GM12878 (cell line): Measurements from ENCODE around the gene TCIRG1. TPM values are rescaled to one million over a fixed set of nuclear protein-coding genes. Genes with fewer than 3 reads are reported as not detected.

Source experiments
- ATAC-seq: fragments of 200-7000 bp; cut with Tn5 transposase; 3 replicates; pipeline ENCODE4 v1.9.1; 2020; ENCODE audit warnings: mild to moderate bottlenecking, moderate library complexity
- BruUV-seq: library from RNA; stranded (reverse); fragments of 400-500 nt; replicated peaks from 2 replicates; lab custom pipeline; 2021; lab: Mats Ljungman, UMichigan
- CTCF ChIA-PET: fragments of 300-600 bp; sonication (Branson Sonifier 250); formaldehyde crosslinking; extraction: SDS; loops from one replicate; lab custom pipeline; 2021; ENCODE audit warnings: inconsistent platforms; lab: Yijun Ruan, JAX
- POLR2A ChIA-PET: fragments of 350-600 bp; formaldehyde crosslinking; extraction: SDS; loops from one replicate; lab custom pipeline; 2021; ENCODE audit warnings: inconsistent platforms; lab: Charles Lee
- RAD21 ChIA-PET: fragments of 300-600 bp; sonication (Branson Sonifier 250); formaldehyde crosslinking; loops from one replicate; lab custom pipeline; 2023; ENCODE audit warnings: antibody characterized with exemption; ENCODE audit not compliant: unreplicated experiment; lab: Charles Lee
- SMC1A ChIA-PET: fragments of 300-600 bp; sonication (Branson Sonifier 250); formaldehyde crosslinking; loops from one replicate; lab custom pipeline; 2023; ENCODE audit not compliant: unreplicated experiment, uncharacterized antibody; lab: Charles Lee
- DNase-seq: peaks from one replicate; pipeline ENCODE4 v3.0.0-alpha.2; 2011; ENCODE audit warnings: low read depth, low spot score
- FAIRE-seq: peaks from 3 replicates; lab custom pipeline; 2011; peaks lifted over from hg19 to GRCh38; lab: Jason Lieb, UNC
- H2AFZ ChIP-seq: 2 replicates; pipeline ENCODE4 v1.6.0; 2011; ENCODE audit warnings: low read depth, low read length, control low read depth; ENCODE audit not compliant: control insufficient read depth
- H3K27ac ChIP-seq: 2 replicates; pipeline ENCODE4 v1.5.1; 2011; ENCODE audit warnings: control low read depth; ENCODE audit not compliant: control insufficient read depth, insufficient read depth
- H3K27me3 ChIP-seq, 2 experiments: replicated peaks in 1 of 2; 2 replicates each; pipeline versions ENCODE4 v1.6.0 to v1.6.1; 2011; ENCODE audit warnings: low read length in 1 of 2; ENCODE audit not compliant: control insufficient read depth in 2 of 2, insufficient read depth in 2 of 2
- H3K36me3 ChIP-seq, 2 experiments: 2 replicates each; pipeline ENCODE4 v1.5.1; 2011; ENCODE audit warnings: low read length in 1 of 2; ENCODE audit not compliant: control insufficient read depth in 2 of 2, insufficient read depth in 2 of 2
- H3K4me1 ChIP-seq: 2 replicates; pipeline ENCODE4 v1.6.1; 2011; ENCODE audit warnings: mild to moderate bottlenecking, low read length, moderate library complexity, mixed read lengths; ENCODE audit not compliant: control insufficient read depth, insufficient read depth
- H3K4me2 ChIP-seq: 2 replicates; pipeline ENCODE4 v1.6.0; 2011; ENCODE audit warnings: control low read depth; ENCODE audit not compliant: control insufficient read depth, insufficient read depth
- H3K4me3 ChIP-seq: fragments of 200-600 bp; sonication (generic); 2 replicates; pipeline ENCODE4 v1.5.1; 2016
- H3K79me2 ChIP-seq: 2 replicates; pipeline ENCODE4 v1.6.0; 2011; ENCODE audit warnings: low read length; ENCODE audit not compliant: control insufficient read depth, insufficient read depth
- H3K9ac ChIP-seq: 2 replicates; pipeline ENCODE4 v1.8.0; 2011; ENCODE audit warnings: low read length, control low read depth, mixed read lengths; ENCODE audit not compliant: control insufficient read depth, insufficient read depth
- H3K9me3 ChIP-seq: replicated peaks from 3 replicates; pipeline ENCODE4 v1.5.1; 2011; ENCODE audit warnings: mild to moderate bottlenecking, low read length; ENCODE audit not compliant: control insufficient read depth, insufficient read depth
- H4K20me1 ChIP-seq: 2 replicates; pipeline ENCODE4 v1.6.0; 2011; ENCODE audit not compliant: control insufficient read depth, insufficient read depth
- CBFB ChIP-seq: IDR thresholded peaks from 2 replicates; pipeline ENCODE4 v1.6.1; 2016; ENCODE audit warnings: antibody characterized with exemption, low read depth
- DPF2 ChIP-seq: fragments of 450-650 bp; IDR thresholded peaks from 2 replicates; pipeline ENCODE4 v1.6.1; 2017; ENCODE audit warnings: mild to moderate bottlenecking
- GATAD2B ChIP-seq: fragments of 450-650 bp; conservative IDR thresholded peaks from 2 replicates; pipeline ENCODE4 v1.6.1; 2017; ENCODE audit warnings: low read depth, mild to moderate bottlenecking, moderate library complexity
- IKZF1 ChIP-seq: fragments of 450-650 bp; conservative IDR thresholded peaks from 2 replicates; pipeline ENCODE4 v1.6.1; 2017; ENCODE audit warnings: antibody characterized with exemption, mild to moderate bottlenecking
- IKZF2 ChIP-seq, 2 experiments: fragments of 450-650 bp; IDR thresholded peaks; 2 replicates each; pipeline ENCODE4 v1.6.1; 2017; ENCODE audit warnings: mild to moderate bottlenecking in 2 of 2, moderate library complexity in 2 of 2
- KAT2A ChIP-seq: conservative IDR thresholded peaks from 2 replicates; pipeline ENCODE4 v1.6.1; 2011; ENCODE audit warnings: low read depth, low read length; ENCODE audit not compliant: control insufficient read depth
- MEF2B ChIP-seq: fragments of 450-650 bp; IDR thresholded peaks from 2 replicates; pipeline ENCODE4 v1.6.1; 2018; ENCODE audit warnings: mild to moderate bottlenecking, moderate library complexity; ENCODE audit not compliant: partially characterized antibody, poor library complexity, severe bottlenecking
- MLLT1 ChIP-seq: fragments of 450-650 bp; IDR thresholded peaks from 2 replicates; pipeline ENCODE4 v1.6.1; 2016; ENCODE audit warnings: mild to moderate bottlenecking
- MTA2 ChIP-seq: fragments of 450-650 bp; IDR thresholded peaks from 2 replicates; pipeline ENCODE4 v1.6.1; 2016; ENCODE audit warnings: low read depth, mild to moderate bottlenecking, moderate library complexity
- NBN ChIP-seq: fragments of 450-650 bp; IDR thresholded peaks from 2 replicates; pipeline ENCODE4 v1.6.1; 2016
- NFXL1 ChIP-seq: fragments of 450-650 bp; IDR thresholded peaks from 2 replicates; pipeline ENCODE4 v1.6.1; 2017; ENCODE audit warnings: antibody characterized with exemption, mild to moderate bottlenecking, borderline replicate concordance
- NFYA ChIP-seq: IDR thresholded peaks from 2 replicates; pipeline ENCODE4 v1.6.1; 2011; ENCODE audit warnings: low read depth, mild to moderate bottlenecking, low read length, improper control_type of control experiment, borderline replicate concordance
- POLR2A ChIP-seq: IDR thresholded peaks from 2 replicates; pipeline ENCODE4 v1.6.1; 2011; ENCODE audit warnings: low read depth, mild to moderate bottlenecking, low read length
- POU2F2 ChIP-seq: IDR thresholded peaks from 3 replicates; pipeline ENCODE4 v1.6.1; 2011; ENCODE audit warnings: low read depth, mild to moderate bottlenecking, low read length, borderline replicate concordance
- RCOR1 ChIP-seq: conservative IDR thresholded peaks from 2 replicates; pipeline ENCODE4 v1.6.1; 2012; ENCODE audit warnings: low read depth, low read length, improper control_type of control experiment
- SMARCA5 ChIP-seq: fragments of 450-650 bp; IDR thresholded peaks from 2 replicates; pipeline ENCODE4 v1.6.1; 2017; ENCODE audit warnings: mild to moderate bottlenecking
- SMC3 ChIP-seq: IDR thresholded peaks from 2 replicates; pipeline ENCODE4 v1.6.1; 2011; ENCODE audit warnings: low read length, improper control_type of control experiment, borderline replicate concordance
- SP1 ChIP-seq: IDR thresholded peaks from one replicate; pipeline ENCODE4 v1.6.1; 2011; ENCODE audit warnings: low read depth, low read length
- SPI1 ChIP-seq: IDR thresholded peaks from 2 replicates; pipeline ENCODE4 v1.6.1; 2011; ENCODE audit warnings: low read depth, mild to moderate bottlenecking, low read length, moderate library complexity, borderline replicate concordance; ENCODE audit not compliant: insufficient read depth
- TCF12 ChIP-seq: IDR thresholded peaks from 2 replicates; pipeline ENCODE4 v1.6.1; 2011; ENCODE audit warnings: low read depth, mild to moderate bottlenecking, low read length
- TCF3 ChIP-seq: IDR thresholded peaks from 2 replicates; pipeline ENCODE4 v1.6.1; 2012; ENCODE audit warnings: low read depth, mild to moderate bottlenecking, low read length, borderline replicate concordance; ENCODE audit not compliant: insufficient read depth
- WGBS: methylation state at CpG from one replicate; pipeline ENCODE4 v1.1.6; 2016; ENCODE audit warnings: low lambda C conversion rate; ENCODE audit not compliant: insufficient replicate concordance, insufficient coverage; ENCODE audit errors: missing lambda C conversion rate; 5-methylcytosine and 5-hydroxymethylcytosine counted together
- in situ Hi-C: fragments of 300-500 bp; cut with MboI; formaldehyde crosslinking; loops from 9 replicates; pipeline ENCODE4 v1.14.3; 2018; ENCODE audit warnings: mixed read lengths
- intact Hi-C: fragments of 100-400 bp; cut with micrococcal nuclease; formaldehyde crosslinking; loops from one replicate; pipeline ENCODE4 v1.14.2; 2022; ENCODE audit not compliant: unreplicated experiment
- polyA plus RNA-seq, 11 experiments: library from polyadenylated mRNA; depleted of rRNA in 4 of 11; unstranded in 6 of 11; stranded (reverse) in 5 of 11; fragments of >200 nt; fragmentation: Nextera tagmentation in 4 of 11; fragmentation: Illumina TruSeq in 1 of 11; extraction: Ambion mirVana in 4 of 11; extraction: Trizol in 1 of 11; gene quantifications; 1 replicate in 1 of 11; 2 replicates in 10 of 11; pipeline versions ENCODE4 v1.2.1 to v1.2.3, GENCODE V29; 2011 to 2016; ENCODE audit warnings: inconsistent platforms in 2 of 11, missing spikeins in 2 of 11, low read depth in 1 of 11
- total RNA-seq, 4 experiments: library from RNA; depleted of rRNA in 3 of 4; stranded (reverse); fragments of >200 nt in 3 of 4; fragmentation: Illumina TruSeq in 1 of 4; extraction: Trizol in 1 of 4; gene quantifications; 2 replicates each; pipeline versions ENCODE4 v1.2.1 to v1.2.3, GENCODE V29; 2013 to 2021

The TCIRG1 gene
- total and polyA plus RNA-seq, 10 of the 15 experiments (the other 5 are each of a cell fraction or from before 2014, with no cell fraction given): 0.76 to 218 (median 87.4) TPM

- POLR2A ChIA-PET: interaction anchor here (0.6 to 3.4 kb wide), 11 partner anchors 10 to 478 kb away, joined by 3 to 21 read pairs (median 3); partner anchors contain the start of genes C11orf24 and NDUFS8
- DNase-seq (peak; percentile 21), ATAC-seq (peak; percentile 68), FAIRE-seq (no peak)
- CTCF ChIA-PET: interaction anchor here (0.6 to 1.6 kb wide), 6 partner anchors 36 to 217 kb away, joined by 3 to 7 read pairs (median 3); no protein-coding TSS in a partner anchor
- BruUV-seq: TSS peak; percentile 47
- intact Hi-C loops (no loop called here), in situ Hi-C loops (no loop called here)
- H3K4me3 ChIP-seq: peak overlapping the region; percentile 99
- H3K27me3 ChIP-seq: no peaks in the 10 kb centered on the region
- RAD21 ChIA-PET: interaction anchor here (0.6 to 4.3 kb wide), 4 partner anchors 33 to 773 kb away, joined by 3 to 23 read pairs (median 4); no protein-coding TSS in a partner anchor
- WGBS: under 1% methylated on average over 20 of the region's 22 CpGs
- no peaks in the 10 kb centered on the region; the same call in 1 of the 2 replicates for H4K20me1 ChIP-seq
- peak overlapping the region; percentile 84 for H3K4me2 ChIP-seq
- peaks cover 13% of the 10 kb centered on the region for H3K4me1 ChIP-seq
- peaks cover 10 to 24% of the 10 kb centered on the region in 2 experiments; a peak in 3 of 4 replicates for H3K36me3 ChIP-seq
- peak overlapping the region; percentile 5; the same call in 1 of the 2 replicates for H2AFZ ChIP-seq
- peak overlapping the region; percentile 79 for H3K9ac ChIP-seq
- SMC1A ChIA-PET: interaction anchor here (1.5 to 3.0 kb wide), 3 partner anchors 38 to 164 kb away, joined by 5 to 19 read pairs (median 6); no protein-coding TSS in a partner anchor
- H3K27ac ChIP-seq: peak overlapping the region; percentile 91
- H3K79me2 ChIP-seq: peaks cover 46% of the 10 kb centered on the region
- no peaks in the 10 kb centered on the region for H3K9me3 ChIP-seq
- TF ChIP-seq DPF2 (peak; percentile 80), GATAD2B (peak; percentile 75), POU2F2 (no peak), MLLT1 (no peak), MEF2B (peak; percentile 97), SPI1 (peak; percentile 80), TCF12 (peak; percentile 93), POLR2A (peak; percentile 61), TCF3 (peak; percentile 91; the same call in 1 of the 2 replicates), SMARCA5 (peak; percentile 96), NFXL1 (0 out of 2 replicates have a peak, but pooled peaks have one; percentile 82), CBFB (peak; percentile 60), IKZF1 (peak; percentile 78), KAT2A (no peak), SP1 (peak; percentile 14), IKZF2 (IDR thresholded peaks at IDR 0.05) (peak; percentile 22 to 40; a peak in 2 of 4 replicates), NBN (peak; percentile 59; the same call in 1 of the 2 replicates), SMC3 (no peak), MTA2 (0 out of 2 replicates have a peak, but pooled peaks have one; percentile 12), NFYA (no peak), RCOR1 (0 out of 2 replicates have a peak, but pooled peaks have one; percentile 73)
Measured at GRCh38 chr11:68040101-68040956, 1.5 kb downstream of the TCIRG1 start.
